ENCODE results near the gene CD34. TPM values are rescaled to one million over a fixed set of nuclear protein-coding genes. Genes with fewer than 3 reads are reported as not detected.

The CD34 gene
- total RNA-seq, 1 experiment from 2014 or later = not detected

DNA sequence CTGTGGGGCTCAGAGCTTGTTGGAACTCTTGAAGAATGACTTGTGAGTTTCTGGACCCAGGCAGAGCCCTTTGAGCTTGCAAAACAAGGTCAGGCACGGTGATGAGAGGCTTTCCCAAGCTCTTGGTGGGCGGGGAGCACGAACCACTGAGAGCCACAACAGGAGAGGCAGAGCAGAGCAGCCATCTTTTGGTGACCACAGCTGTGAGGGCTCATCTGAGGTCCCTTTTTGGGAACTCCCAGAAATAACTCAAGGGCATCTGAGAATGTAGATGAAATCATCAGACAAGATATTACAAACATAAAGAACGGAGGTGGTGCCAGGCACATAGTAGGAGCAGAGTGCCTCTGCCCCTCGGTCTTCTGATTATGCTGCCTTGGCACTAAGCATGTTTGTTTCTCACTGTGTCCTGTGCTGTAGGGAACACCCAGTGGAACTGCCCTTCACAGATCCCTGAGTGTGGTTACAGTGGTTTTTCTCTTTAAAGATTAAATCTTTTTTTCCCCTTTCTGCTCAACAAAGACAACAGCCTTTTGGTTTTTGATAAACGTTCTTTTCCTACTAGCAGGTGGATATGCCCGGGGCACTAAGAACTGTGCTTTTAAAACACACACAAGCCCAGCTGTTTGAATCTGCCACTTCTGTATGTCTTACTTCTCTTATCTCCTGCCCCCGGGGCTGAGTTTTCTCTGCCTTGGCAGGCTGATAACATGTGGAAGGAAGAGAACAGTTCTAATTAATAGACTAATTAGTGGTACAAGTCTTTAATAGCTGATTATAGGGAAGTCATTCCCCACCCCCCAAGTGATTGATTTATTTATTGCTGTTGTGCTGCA, 37.7 kb downstream of the CD34 start:
- DNase-seq (ENCODE audit: low read depth) = no peak

- DNase-seq (ENCODE audit: low read depth) = no peak
Observed at GRCh38 chr1:207872621-207873020, 38.3 kb downstream of the CD34 start.

- DNase-seq (ENCODE audit: low read depth) = no peak
Observed at GRCh38 chr1:207871117-207871649, 39.7 kb downstream of the CD34 start.

GRCh38 chr1:207870306-207871031, 40.5 kb downstream of the CD34 start:
- no peak for DNase-seq (ENCODE audit: low read depth)

DNA sequence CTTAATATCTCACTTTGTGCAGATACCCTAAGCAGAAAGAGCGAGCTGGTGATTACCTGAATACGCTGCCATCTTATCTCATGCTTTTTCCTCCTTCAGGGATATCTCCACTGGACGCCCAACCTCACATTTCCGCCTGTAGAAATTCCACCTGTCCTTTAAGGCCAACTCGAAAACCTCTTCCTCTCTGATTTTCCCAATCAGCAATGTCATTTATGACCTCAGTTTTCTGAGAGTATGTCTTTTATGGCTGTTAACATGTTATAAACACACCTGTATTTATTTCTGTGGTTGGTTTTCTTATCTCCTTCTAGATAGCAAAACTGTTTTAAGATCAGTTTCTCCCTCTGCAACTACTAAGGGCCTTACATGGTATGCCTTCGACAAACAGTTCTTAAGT, 41.1 kb downstream of the CD34 start:
- DNase-seq (ENCODE audit: low read depth) = no peak

DNA sequence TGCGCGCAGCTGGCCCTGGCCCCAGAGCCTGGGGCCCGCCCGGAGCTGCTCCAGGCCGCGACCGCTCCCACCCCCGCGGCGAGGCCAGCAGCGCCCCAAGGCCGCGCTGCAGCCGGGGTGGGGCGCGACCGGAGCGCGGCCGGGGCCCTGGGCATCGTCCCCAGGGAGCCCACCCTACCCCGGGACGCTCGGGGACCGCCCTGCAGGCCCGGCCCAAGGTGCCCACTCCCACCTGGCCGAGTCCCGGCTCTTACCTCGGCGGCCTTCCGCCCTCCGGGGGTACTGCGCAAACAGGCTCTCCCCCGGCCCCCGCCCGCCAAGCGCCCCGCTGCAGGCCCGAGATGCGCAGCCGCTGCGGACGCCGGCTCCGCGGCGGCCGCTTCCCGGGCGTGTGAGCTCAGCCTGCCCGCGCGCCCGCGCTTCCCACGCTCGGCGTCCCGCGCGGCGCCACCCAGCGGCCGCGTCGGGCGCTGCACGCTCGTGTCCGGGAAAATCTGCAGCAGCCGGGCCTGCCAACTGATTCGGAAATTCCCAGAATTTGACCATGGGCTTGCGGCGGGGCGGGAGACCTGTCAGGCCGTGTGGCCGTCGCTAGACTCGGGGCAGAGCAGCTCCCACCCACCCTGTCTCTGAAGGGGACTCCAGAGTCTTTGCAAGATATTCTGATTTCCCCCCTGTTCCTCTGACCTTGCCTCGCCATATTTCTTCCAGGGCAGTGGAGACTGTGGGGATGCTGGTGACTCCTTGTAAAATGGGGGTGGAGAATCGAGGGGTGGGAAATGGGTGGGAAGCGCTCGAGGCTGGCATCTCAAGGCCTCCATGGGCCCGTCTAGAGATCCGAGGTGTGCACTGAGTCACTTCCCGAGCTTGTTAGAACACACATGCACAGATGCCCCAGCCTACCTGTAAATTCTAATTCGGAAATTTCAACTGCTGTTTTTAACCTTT, 41.9 kb downstream of the CD34 start:
- peak; percentile 87 for DNase-seq (ENCODE audit: low read depth)

DNA sequence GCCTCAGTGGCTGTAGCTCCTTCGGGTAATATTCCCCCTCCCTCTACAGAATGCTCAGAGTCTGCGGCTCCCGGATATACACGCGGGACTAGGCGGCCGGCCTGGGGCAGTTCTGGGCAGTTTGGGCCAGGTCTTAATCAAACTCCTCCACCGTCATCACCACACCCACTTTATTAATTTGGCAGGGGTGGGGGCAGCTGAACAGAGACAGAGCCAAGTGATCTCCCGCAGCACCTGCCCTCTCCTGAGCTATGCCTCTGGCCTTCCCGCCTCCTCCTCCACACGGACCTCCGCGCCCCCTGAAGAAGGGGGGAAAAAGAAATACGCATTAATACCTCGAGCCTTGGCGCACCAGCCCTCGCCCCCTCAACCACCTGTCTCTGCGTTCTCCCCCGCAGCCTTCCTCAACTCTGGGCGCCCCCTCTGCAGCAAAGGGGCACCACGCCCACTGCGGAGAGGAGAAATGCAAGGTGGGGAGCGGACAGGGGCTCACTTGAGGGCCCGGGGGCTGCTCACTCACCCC, 42.6 kb downstream of the CD34 start:
- no peak for DNase-seq (ENCODE audit: low read depth)

DNA sequence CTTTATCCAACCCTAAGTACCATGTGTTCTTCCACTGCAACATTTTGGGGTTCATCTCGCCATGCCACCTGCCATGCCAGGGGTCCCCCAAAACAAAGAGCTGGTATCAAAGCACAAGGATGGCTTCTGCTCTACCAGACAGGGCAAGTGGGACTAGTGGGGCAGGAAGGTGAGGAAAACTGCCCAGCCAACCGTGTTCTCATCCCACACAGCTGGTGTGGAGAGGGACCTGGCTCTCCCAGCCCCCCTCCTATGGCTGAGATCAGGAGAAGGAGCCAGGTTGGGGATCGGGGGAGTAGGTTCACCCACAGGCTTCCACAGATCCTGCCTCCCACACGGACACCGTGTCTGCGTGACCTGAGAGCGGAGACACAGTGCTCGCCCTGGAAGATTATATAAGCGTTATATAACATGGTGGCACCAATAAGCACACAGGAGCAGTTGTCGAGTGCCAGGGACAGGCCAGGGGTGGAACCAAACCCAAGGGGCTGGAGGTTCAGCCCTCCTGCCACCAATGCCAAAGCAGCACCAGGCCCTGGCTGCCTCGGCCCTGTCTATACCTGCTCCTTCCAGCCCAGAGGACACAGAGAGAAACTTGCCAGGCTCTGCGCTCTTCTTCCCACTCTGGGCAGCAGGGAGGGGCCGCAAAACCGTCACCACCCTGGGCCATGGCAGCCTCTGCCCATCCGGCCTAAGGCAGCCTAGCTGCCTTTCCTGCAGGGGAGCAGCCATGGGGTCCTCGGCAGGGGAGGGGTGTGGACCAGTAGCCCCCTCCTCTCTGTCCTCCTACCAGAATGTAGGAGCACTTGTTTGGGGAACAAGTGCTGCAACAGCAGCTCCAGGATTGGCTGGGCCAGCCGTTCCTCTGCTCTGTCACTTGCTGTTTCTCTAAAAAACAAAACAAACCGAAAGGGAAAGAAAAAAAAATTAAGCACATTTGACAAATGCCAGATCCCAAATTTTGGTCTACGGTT, 43.5 kb downstream of the CD34 start:
- no peak for DNase-seq (ENCODE audit: low read depth)

- no peak for DNase-seq (ENCODE audit: low read depth)
Observed at GRCh38 chr1:207866471-207867135, 44.3 kb downstream of the CD34 start.

DNA sequence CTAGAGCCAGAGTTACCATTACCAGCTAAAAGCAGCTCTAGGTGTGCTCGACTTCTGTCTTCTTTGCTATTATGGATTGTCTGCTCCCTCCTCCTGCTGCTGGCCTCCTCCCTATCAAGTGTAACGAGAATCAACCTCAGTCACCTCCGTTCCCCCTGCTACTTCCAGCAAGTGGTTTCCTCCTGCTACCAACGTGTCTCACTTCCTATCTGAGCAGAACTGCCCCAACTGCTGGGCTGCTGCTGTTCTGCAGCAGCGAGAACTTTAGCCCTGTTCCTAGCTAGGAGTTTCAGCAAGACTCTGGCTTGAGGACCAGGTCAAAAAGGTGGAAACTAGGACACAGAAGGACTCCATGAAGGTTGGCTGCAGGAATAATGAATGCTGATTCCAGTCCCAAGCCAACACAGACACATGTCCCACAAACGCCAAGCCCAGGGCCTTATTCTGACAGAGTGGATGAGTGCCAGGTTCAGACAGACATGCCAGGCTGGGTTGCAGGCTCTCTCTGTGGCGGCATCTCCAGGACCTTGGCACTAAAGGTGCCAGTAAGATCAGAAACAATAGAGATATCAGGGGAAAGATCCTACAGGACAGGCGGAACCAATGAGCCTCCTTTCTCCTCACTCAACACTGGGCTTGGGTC, 46.9 kb downstream of the CD34 start:
- no peak for DNase-seq (ENCODE audit: low read depth)

- DNase-seq (ENCODE audit: low read depth) = no peak
Observed at GRCh38 chr1:207862241-207862787, 48.6 kb downstream of the CD34 start.

DNA sequence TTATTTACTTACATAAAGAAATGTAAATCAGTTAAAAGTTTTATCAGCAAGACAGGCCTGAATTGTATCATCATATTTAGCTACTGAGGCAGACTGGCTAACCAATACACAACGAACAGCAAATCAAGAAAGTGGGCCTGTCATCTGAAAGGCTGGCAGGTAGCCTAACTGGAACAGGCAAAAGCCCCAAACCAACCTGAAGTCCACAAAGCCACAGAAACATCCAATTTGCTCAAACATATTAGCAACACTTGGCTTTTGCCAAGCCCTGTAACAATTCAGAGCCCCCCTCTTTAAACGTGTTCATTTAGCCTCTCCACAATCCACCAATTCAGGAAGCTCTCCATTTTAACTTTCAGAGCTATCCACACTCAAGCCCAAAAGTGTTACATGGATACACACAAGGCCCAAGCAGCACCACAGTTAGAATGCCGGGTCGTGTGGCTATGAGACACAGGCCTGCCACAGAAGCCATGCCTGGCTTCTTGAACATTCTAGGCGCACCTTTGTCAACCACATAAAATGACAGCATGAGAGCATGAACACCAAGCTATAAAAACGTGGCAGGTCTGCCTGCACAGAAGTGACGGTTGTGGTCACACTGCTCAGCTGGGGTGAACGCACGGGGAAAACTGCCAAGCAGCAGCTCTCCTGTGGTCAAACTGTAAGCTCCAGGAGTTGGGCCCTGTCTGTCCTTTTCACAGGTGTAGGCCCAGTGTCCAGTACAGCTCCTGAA, 49.3 kb downstream of the CD34 start:
- peak; percentile 50 for DNase-seq (ENCODE audit: low read depth)

DNA sequence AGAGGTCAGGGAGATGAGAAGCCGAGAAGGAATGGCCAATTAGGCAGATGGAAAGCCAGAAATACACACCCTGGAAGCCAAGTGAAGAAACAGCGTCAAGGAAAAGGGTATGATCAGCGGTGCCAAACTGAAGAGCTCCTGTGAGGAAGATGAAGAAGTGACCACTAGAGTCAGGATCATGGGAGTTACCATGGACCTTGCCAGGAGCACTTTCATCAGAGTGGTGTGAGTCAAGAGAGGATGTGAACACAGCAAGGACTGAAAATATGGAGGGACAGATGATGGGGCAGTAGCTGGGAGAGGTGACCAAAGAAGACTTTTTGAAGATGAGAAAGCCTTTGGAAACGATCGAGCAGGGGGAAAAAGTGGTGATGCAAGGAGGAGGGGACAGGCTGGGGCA, 50.4 kb downstream of the CD34 start:
- DNase-seq (ENCODE audit: low read depth) = no peak

DNA sequence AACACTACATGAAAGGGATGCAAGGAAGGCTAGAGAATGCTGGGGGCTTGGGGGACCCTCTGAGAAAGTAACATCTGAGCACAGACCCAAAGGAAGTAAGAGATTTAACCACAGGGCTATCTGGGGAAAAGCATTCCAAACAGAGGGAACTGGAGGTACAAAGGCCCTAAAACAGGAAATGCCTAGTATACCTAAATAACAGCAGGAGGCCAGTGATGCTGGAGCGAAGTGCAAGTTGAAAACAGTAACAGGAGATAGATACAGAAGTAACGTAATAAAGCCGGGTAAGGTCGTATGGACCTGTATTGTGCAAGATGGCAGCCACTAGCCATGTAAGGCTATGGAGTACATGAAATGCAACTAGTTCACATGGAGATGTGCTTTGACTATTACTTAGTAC, 52.1 kb downstream of the CD34 start:
- no peak for DNase-seq (ENCODE audit: low read depth)

DNA sequence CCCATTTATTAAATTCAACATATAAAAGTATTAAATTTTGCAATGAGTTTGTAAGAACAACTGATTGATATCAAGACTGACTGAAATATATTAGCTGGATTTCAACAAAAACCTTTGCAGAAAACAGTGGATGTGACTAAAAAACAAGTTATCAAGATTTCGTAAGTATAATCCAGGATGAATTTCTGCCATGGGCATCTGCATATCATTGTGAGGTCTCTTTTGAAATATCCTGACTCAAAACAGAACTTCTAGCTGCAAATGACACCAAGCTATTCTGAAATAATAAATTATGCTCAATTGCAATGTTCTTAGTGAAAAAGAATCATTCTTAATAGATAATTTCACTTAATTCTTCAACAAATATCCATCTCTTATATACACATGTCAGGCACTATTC, 52.6 kb downstream of the CD34 start:
- DNase-seq (ENCODE audit: low read depth) = no peak

DNA sequence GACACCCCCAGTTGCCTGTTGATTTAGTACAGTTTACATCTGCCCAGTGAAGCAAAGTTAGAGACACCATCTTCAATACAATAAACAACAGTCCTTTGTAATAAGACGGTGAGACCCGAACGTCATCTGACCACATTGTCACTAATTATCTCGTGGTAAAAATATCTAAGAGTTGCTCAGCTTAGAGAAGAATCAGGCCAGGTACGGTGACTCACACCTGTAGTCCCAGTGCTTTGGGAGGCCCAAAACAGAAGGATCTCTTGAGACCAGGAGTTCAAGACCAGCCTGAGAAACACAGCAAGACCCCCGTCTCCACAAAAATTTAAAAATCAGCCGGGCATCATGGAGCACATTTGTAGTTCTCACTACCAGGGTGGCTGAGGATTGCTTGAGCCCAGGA, 53.5 kb downstream of the CD34 start:
- no peak for DNase-seq (ENCODE audit: low read depth)

GRCh38 chr1:207856276-207857023, 54.5 kb downstream of the CD34 start:
- DNase-seq (ENCODE audit: low read depth) = no peak

DNA sequence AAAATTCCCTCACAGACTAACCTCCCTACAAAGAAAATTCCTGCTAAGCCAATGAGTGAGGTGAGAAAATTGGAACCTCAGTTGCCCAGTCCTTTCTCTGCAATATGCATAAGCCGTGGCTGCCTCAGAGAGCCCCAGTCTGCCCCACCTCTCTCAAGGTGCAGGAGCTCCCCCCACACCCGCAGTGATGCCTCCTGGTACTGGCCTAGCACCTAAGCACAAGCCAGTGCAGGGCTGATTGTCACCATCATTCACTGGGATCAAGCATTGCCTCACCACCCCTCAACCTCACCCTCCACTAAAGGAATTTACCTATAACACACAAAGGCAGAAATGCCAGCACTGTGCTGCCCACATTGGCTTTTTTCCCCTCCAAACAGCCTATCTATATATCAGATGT, 56.9 kb downstream of the CD34 start:
- DNase-seq (ENCODE audit: low read depth) = no peak
